NT2/D1 (cell line): ENCODE data around the gene RNASE2.
"Not testable (repeated sequence)": the region's sequence is repeated elsewhere in the genome, so short reads cannot be mapped to it uniquely, and the experiment has no call there.

ENCODE experiments used
- DNase-seq: peaks from one replicate; pipeline ENCODE4 v3.0.0-alpha.2; 2011; ENCODE audit warnings: low read depth, low spot score
- H3K27me3 ChIP-seq: 2 replicates; pipeline ENCODE4 v1.6.0; 2011; ENCODE audit warnings: mild to moderate bottlenecking; ENCODE audit not compliant: insufficient read length, insufficient read depth
- H3K36me3 ChIP-seq: 2 replicates; pipeline ENCODE4 v1.6.1; 2011; ENCODE audit warnings: mild to moderate bottlenecking, low read length, mixed read lengths; ENCODE audit not compliant: insufficient read depth, insufficient read length
- H3K4me1 ChIP-seq: 2 replicates; pipeline ENCODE4 v1.5.1; 2011; ENCODE audit not compliant: insufficient read depth, insufficient read length
- H3K4me3 ChIP-seq: 2 replicates; pipeline ENCODE4 v1.5.1; 2011; ENCODE audit warnings: low read depth; ENCODE audit not compliant: insufficient read length
- H3K9ac ChIP-seq: 2 replicates; pipeline ENCODE4 v1.6.0; 2011; ENCODE audit warnings: low read depth; ENCODE audit not compliant: insufficient read length
- H3K9me3 ChIP-seq: 2 replicates; pipeline ENCODE4 v1.5.1; 2011; ENCODE audit warnings: mild to moderate bottlenecking, low read length; ENCODE audit not compliant: insufficient read depth
- SUZ12 ChIP-seq: IDR thresholded peaks from 2 replicates; pipeline ENCODE4 v1.6.1; 2011; ENCODE audit not compliant: insufficient read length, insufficient read depth; ENCODE audit errors: extremely low read depth
- YY1 ChIP-seq: IDR thresholded peaks from 2 replicates; pipeline ENCODE4 v1.6.1; 2011; ENCODE audit not compliant: insufficient read length, insufficient read depth
- ZNF274 ChIP-seq: IDR thresholded peaks from 2 replicates; pipeline ENCODE4 v1.6.1; 2011; ENCODE audit warnings: mild to moderate bottlenecking, low read depth, low read length

The RNASE2 gene

DNA sequence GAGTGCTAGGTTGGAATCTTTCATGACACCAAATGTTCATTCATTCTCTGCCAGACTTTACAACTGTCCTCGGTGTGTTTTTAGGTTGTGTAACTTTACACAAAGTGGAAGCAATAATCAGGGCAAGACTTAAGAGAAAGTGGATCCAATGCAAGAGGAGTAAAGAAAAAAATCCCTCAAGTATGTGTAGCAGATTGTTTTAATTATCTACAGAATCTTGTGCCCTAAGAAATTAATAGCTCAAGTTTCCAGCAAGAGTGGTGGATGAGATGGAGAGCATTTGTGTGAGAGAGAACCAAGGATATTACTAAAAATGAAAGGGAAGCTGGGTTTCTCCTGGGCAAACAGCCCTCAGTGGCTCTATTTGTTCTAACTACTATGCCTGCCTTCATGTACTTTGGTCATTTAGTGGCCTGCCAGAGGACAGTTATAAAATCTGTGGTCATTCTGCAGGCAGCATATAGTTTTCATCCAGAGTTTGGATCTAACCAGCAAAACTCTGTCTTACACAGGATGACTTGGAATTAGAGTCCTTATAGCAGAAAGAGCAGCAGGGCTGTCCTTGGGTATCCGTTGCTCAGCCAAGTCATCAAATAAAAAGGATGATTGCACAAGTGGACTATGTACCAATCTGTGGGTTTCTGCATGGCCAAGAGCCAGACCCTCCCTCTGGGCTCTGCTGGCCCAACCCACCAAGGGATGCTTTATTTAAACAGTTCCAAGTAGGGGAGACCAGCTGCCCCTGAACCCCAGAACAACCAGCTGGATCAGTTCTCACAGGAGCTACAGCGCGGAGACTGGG, at the start of gene RNASE2:
TSS of gene RNASE2 (plus strand) at position 752 of the 802 bp plus-strand sequence. CDS start 285 bp downstream, outside the sequence.
- H3K9me3 ChIP-seq, H3K36me3 ChIP-seq, H3K9ac ChIP-seq, H3K27me3 ChIP-seq, H3K4me3 ChIP-seq, H3K4me1 ChIP-seq, DNase-seq: not testable (repeated sequence)

DNA sequence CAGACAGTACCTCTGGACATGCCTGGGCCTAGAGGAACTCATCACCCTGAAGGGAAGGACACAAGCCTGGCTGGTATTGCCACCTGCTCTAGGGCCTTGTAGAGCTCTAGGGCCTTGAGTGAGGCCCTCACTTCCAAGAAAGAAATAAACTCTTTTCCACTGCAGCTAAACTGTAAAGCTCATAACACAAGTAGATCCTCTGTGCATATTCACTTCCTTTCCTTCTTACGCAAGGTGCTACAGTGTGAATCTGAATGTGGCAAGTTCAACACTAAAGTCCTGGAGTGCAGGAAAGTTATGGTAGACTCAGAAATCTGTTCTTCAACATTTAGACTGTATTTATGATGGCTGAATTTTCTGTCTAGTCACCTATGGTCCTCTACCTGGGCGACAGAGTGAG, 49.6 kb upstream of the RNASE2 start:
- Histone ChIP-seq H3K4me1 (peaks cover 3% of the 10 kb centered on the region), H3K27me3 (no peaks in the 10 kb centered on the region), H3K4me3 (no peak overlapping the region), H3K9me3 (no peaks in the 10 kb centered on the region), H3K9ac (no peak overlapping the region), H3K36me3 (no peaks in the 10 kb centered on the region)
- TF ChIP-seq SUZ12 (no peak), ZNF274 (no peak), YY1 (no peak)
- DNase-seq = no peak

DNA sequence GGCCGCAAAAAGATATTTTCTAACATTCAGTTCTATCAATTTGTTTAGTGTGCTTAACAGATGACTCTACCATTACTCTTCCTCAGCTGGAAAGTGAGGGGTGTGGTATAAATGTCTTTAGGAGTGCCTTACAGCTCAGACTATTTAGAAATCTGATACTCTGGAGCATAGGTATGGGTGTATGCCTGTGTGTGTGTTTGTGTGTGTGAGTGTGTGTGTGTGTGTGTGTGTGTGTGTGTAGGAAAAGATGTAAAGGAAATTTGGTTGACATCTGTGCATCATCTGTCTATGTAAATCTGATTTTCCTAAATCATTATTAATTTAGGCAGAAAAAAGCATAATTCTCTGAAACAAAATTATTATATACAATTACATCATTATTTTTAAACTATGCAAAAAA, 48.1 kb upstream of the RNASE2 start:
- TF ChIP-seq ZNF274 (no peak), SUZ12 (no peak), YY1 (no peak)
- no peaks in the 10 kb centered on the region for H3K36me3 ChIP-seq

DNA sequence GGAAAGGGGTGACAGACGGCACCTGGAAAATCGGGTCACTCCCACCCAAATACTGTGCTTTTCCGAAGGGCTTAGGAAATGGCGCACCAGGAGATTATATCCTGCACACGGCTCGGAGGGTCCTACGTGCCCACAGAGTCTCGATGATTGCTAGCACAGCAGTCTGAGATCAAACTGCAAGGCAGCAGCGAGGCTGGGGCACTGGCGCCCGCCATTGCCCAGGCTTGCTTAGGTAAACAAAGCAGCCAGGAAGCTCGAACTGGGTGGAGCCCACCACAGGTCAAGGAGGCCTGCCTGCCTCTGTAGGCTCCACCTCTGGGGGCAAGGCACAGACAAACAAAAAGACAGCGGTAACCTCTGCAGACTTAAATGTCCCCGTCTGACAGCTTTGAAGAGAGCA, 44.5 kb upstream of the RNASE2 start:
- not testable (repeated sequence) for H3K4me1 ChIP-seq, H3K27me3 ChIP-seq, DNase-seq, H3K36me3 ChIP-seq, H3K9me3 ChIP-seq, H3K4me3 ChIP-seq, H3K9ac ChIP-seq

More for the DNA sequence above, 48.1 kb upstream of the RNASE2 start:
- H3K4me3 ChIP-seq = no peak overlapping the region
- DNase-seq = no peak
- no peak overlapping the region for H3K9ac ChIP-seq
- peaks cover 3% of the 10 kb centered on the region for H3K4me1 ChIP-seq
- no peaks in the 10 kb centered on the region for H3K27me3 ChIP-seq
- H3K9me3 ChIP-seq = no peaks in the 10 kb centered on the region

DNA sequence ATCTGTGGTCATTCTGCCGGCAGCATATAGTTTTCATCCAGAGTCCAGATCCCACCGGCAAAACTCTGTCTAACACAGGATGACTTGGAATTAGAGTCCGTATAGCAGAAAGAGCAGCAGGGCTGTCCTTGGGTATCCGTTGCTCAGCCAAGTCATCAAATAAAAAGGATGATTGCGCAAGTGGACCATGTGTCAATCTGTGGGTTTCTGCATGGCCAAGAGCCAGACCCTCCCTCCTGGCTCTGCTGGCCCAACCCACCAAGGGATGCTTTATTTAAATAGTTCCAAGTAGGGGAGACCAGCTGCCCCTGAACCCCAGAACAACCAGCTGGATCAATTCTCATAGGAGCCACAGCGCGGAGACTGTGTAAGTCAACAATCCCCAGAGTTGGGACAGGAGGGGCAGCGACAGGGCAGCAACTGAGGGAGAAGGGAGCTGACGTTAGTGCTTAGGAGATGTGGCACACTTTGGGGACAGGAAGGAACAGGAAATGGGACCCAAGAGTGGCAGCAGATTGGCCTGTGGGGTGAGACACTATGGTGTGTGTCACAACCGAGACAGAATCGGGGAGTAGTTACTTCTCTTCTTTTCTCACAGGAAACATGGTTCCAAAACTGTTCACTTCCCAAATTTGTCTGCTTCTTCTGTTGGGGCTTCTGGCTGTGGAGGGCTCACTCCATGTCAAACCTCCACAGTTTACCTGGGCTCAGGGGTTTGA, 36.1 kb upstream of the RNASE2 start:
- H3K36me3 ChIP-seq, H3K4me1 ChIP-seq, H3K27me3 ChIP-seq, H3K4me3 ChIP-seq, H3K9me3 ChIP-seq, DNase-seq, H3K9ac ChIP-seq: not testable (repeated sequence)

DNA sequence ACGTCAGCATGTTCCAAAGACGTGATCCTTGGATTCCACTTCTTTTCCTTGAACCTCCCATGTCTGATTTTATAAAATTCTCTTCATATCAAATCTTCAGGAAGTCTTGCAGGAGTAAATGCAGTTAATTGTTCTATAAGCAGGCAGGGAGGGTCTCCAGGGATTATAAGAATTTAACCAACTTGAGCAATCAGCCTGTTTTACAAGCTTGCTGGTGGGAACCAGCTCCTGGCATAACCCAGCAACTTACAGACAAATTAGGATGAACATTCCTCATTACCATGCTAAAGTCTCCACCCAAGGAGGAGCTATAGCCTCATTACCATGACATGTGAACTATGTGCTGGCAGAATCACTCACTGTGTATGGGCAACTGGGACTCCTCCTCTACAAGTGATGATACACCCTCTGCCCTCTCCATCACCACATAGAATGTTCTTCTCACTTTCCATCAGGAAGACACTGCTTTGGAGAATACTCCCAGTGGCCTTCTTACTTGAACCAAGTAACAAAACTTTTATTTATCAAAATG, 31.5 kb upstream of the RNASE2 start:
- H3K4me3 ChIP-seq, H3K9me3 ChIP-seq, DNase-seq, H3K36me3 ChIP-seq, H3K9ac ChIP-seq, H3K4me1 ChIP-seq, H3K27me3 ChIP-seq: not testable (repeated sequence)

DNA sequence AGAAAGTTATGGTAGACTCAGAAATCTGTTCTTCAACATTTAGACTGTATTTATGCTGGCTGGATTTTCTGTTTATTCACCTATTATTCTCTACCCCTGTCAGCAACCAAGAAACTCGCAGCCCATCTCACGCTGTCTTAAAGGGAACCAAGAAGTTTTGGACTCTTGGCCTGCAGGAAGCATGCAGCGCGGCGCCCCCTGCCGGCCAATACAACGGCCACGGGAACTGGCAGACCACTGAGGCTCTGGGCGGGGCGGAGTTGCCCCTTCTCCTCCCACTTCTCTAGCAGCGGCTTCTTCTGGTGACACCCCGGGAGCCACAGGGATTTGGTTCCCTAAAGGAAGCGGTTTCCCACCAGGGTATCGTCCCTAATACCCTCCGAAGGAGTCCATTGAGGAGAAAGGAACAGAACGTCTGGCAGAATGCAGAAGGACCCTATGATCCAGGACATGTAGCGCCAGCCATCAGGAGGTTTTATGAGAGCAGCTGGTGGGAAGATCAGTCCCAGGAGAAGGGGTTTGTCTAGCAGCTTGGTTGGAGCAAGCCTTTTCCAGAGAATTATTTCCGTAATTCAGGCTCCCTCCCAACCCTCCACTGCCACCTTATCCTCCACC, 21.0 kb upstream of the RNASE2 start:
- H3K9ac ChIP-seq = no peak overlapping the region
- no peaks in the 10 kb centered on the region for H3K36me3 ChIP-seq
- no peaks in the 10 kb centered on the region for H3K9me3 ChIP-seq
- H3K4me3 ChIP-seq = no peak overlapping the region
- TF ChIP-seq ZNF274 (no peak), SUZ12 (no peak), YY1 (no peak)
- no peaks in the 10 kb centered on the region for H3K27me3 ChIP-seq
- DNase-seq = peak; percentile 18
- no peaks in the 10 kb centered on the region for H3K4me1 ChIP-seq
